ENCODE results near the gene TMEM181. TPM values are rescaled to one million over a fixed set of nuclear protein-coding genes. Genes with fewer than 3 reads are reported as not detected.
"Not testable (repeated sequence)": the region's sequence is repeated elsewhere in the genome, so short reads cannot be mapped to it uniquely, and the experiment has no call there.

The TMEM181 gene
- total RNA-seq, 4 donors from 2014 or later: 10.5 to 22.1 (median 16.8) TPM

- Histone ChIP-seq H3K4me1 (peaks cover 6 to 20% (median 8%) of the 10 kb centered on the region in 3 donors), H3K27me3 (peaks cover 0 to 81% (median 4%) of the 10 kb centered on the region in 4 donors), H3K4me3 (no peak overlapping the region), H3K27ac (no peak overlapping the region), H3K36me3 (no peaks in the 10 kb centered on the region), H3K9me3 (no peaks in the 10 kb centered on the region)
- TF ChIP-seq CTCF (IDR thresholded peaks at IDR 0.05) (no peak), POLR2A (IDR thresholded peaks at IDR 0.05) (no peak)
- intact Hi-C loops (cut with DNase I): no loop called here
- 72 to 85% methylated on average over 4 of the region's 4 CpGs for WGBS, 2 donors
- DNase-seq: no peak
These were observed 40.1 kb upstream of the TMEM181 start for GRCh38 chr6:158519761-158520160.

- intact Hi-C loops (cut with DNase I); DNase-seq; H3K36me3 ChIP-seq; H3K27ac ChIP-seq; H3K4me3 ChIP-seq; H3K9me3 ChIP-seq: not testable (repeated sequence)
- Histone ChIP-seq H3K4me1 (peaks cover 6 to 19% (median 8%) of the 10 kb centered on the region in 3 donors), H3K27me3 (peaks cover 0 to 84% (median 4%) of the 10 kb centered on the region in 4 donors)
- WGBS, 2 donors: 86% methylated on average over 5 to 7 of the region's 7 CpGs
These were observed 38.9 kb upstream of the TMEM181 start for GRCh38 chr6:158520975-158521374.

GRCh38 chr6:158521759-158522158 lies 38.1 kb upstream of the TMEM181 start:
- 87 to 90% methylated on average over 1 of the region's 1 CpG for WGBS, 2 donors
- TF ChIP-seq POLR2A (IDR thresholded peaks at IDR 0.05) (no peak), CTCF (IDR thresholded peaks at IDR 0.05) (no peak)
- peaks cover 6 to 14% (median 8%) of the 10 kb centered on the region in 3 donors for H3K4me1 ChIP-seq
- H3K9me3 ChIP-seq: no peaks in the 10 kb centered on the region
- H3K4me3 ChIP-seq: no peak overlapping the region
- intact Hi-C loops (cut with DNase I): no loop called here
- H3K27ac ChIP-seq: no peak overlapping the region
- H3K27me3 ChIP-seq: peaks cover 0 to 76% (median 2%) of the 10 kb centered on the region in 4 donors
- DNase-seq: no peak
- no peaks in the 10 kb centered on the region for H3K36me3 ChIP-seq

DNA sequence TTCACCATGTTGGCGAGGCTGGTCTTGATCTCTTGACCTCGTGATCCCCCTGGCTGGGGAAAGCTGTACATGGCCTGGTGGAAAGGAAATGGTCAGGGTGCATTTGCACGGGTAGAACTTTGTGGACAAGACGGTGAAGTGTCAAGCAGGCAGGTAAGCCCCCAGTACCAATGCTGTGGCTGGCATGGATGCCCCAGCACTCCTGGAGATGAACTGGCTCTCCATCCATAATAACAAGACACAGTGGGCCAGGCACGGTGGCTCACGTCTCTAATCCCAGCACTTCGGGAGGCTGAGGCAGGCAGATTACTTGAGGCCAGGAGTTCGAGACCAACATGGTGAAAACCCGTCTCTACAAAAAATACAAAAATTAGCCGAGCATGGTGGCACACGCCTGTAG lies 37.3 kb upstream of the TMEM181 start:
- Histone ChIP-seq H3K36me3 (no peaks in the 10 kb centered on the region), H3K27me3 (peaks cover 0 to 68% (median under 1%) of the 10 kb centered on the region in 4 donors), H3K9me3 (peaks cover 0 to 7% (median 0%) of the 10 kb centered on the region in 3 donors), H3K4me1 (peaks cover 6 to 12% (median 8%) of the 10 kb centered on the region in 3 donors), H3K4me3 (no peak overlapping the region), H3K27ac (no peak overlapping the region)
- DNase-seq: no peak
- no peak for TF ChIP-seq CTCF (IDR thresholded peaks at IDR 0.05)
- no peak for TF ChIP-seq POLR2A (IDR thresholded peaks at IDR 0.05)
- intact Hi-C loops (cut with DNase I): no loop called here
- 86 to 87% methylated on average over 8 to 9 of the region's 11 CpGs for WGBS, 2 donors

DNA sequence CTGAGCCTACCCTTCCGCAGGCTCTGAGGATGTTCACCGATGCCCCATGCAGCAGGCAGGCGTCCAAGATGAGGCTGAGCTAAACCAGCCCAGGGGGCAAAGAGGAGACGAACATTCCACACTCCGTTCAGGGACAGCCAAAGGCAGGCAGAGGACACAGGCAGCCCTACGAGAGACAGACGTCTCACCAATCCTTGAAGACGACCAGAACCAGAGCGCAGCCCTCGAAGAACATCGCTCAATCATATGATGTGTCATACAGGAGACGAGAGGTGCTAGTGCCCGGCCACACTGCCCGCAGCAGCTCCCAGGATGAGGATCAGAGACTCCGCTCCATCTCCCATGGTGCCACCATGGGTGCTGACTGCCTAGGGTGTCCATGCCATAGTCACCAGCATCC lies 35.6 kb upstream of the TMEM181 start:
- Histone ChIP-seq H3K9me3 (peaks cover 0 to 13% (median 0%) of the 10 kb centered on the region in 3 donors), H3K27me3 (peaks cover 0 to 67% (median 0%) of the 10 kb centered on the region in 4 donors), H3K36me3 (no peaks in the 10 kb centered on the region), H3K4me1 (no peaks in the 10 kb centered on the region), H3K4me3 (no peak overlapping the region), H3K27ac (no peak overlapping the region)
- WGBS, 2 donors: 89 to 92% methylated on average over 11 to 14 of the region's 15 CpGs
- DNase-seq: no peak
- intact Hi-C loops (cut with DNase I): no loop called here
- TF ChIP-seq POLR2A (IDR thresholded peaks at IDR 0.05): no peak
- no peak for TF ChIP-seq CTCF (IDR thresholded peaks at IDR 0.05)

GRCh38 chr6:158527858-158528257 lies 32.0 kb upstream of the TMEM181 start:
- WGBS, 2 donors: 80 to 100% methylated on average over 1 of the region's 1 CpG

More at GRCh38 chr6:158527858-158528257, 32.0 kb upstream of the TMEM181 start:
- intact Hi-C loops (cut with DNase I); H3K36me3 ChIP-seq; DNase-seq; H3K4me1 ChIP-seq; H3K4me3 ChIP-seq; H3K27ac ChIP-seq: not testable (repeated sequence)
- Histone ChIP-seq H3K27me3 (peaks cover 0 to 43% (median 0%) of the 10 kb centered on the region in 4 donors), H3K9me3 (peaks cover 0 to 13% (median 0%) of the 10 kb centered on the region in 3 donors)

Data from esophagus squamous epithelium (tissue), 5 donors.